Measurements from ENCODE around the gene DOLPP1. TPM values are rescaled to one million over a fixed set of nuclear protein-coding genes. Genes with fewer than 3 reads are reported as not detected.

DOLPP1 gene
- total and polyA plus RNA-seq, 2 of the 13 experiments (the other 11 are each of a cell fraction or from before 2014, with no cell fraction given): 21.0 to 34.1 TPM

GRCh38 chr9:129111528-129112151, 30.7 kb downstream of the DOLPP1 start:
- Histone ChIP-seq H3K9me3 (ENCODE audit: low read length) (no peaks in the 10 kb centered on the region), H3K9ac (ENCODE audit: insufficient read depth, low read depth, low read length) (peak overlapping the region; percentile 88), H3K4me3 (replicated peaks in 1 of 3; ENCODE audit: insufficient read depth in 1 of 3, low read depth in 2 of 3, low read length in 3 of 3) (peak overlapping the region; percentile 87 to 98 (median 98)), H3K79me2 (ENCODE audit: insufficient read depth, low read length) (peaks cover 38% of the 10 kb centered on the region), H3K27ac (ENCODE audit: extremely low read length, insufficient read depth, low read length) (peak overlapping the region; percentile 97), H2AFZ (ENCODE audit: low read length) (peak overlapping the region; percentile 89), H4K20me1 (ENCODE audit: insufficient read depth, low read length) (0 out of 2 replicates have a peak, but pooled peaks cover 5% of the 10 kb centered on the region), H3K36me3 (replicated peaks in 1 of 2; ENCODE audit: control insufficient read depth in 1 of 2, insufficient read depth in 2 of 2, low read length in 2 of 2) (peaks cover 0 to 4% of the 10 kb centered on the region in 2 experiments; a peak in 1 of 5 replicates), H3K4me1 (ENCODE audit: insufficient read depth, low read length) (peaks cover 50% of the 10 kb centered on the region), H3K4me2 (ENCODE audit: low read depth, low read length) (peak overlapping the region; percentile 100), H3K27me3 (ENCODE audit: control insufficient read depth in 1 of 2, insufficient read depth in 2 of 2, low read length in 2 of 2) (no peaks in the 10 kb centered on the region; a peak in 1 of 5 replicates)
- POLR2A ChIA-PET: interaction anchor here (1.2 to 3.6 kb wide), 6 partner anchors 12 to 75 kb away, joined by 3 to 18 read pairs (median 5); partner anchors contain the start of genes DOLPP1 and MIGA2
- no peak for FAIRE-seq
- peak; percentile 25 for DNase-seq (ENCODE audit: low spot score)
- CTCF ChIA-PET (ENCODE audit: low intra/inter-chr PET ratio, low total read pairs): no interaction called here
- ATAC-seq: peak; percentile 17
- no TSS peak for BruUV-seq (replicated peaks)
- intact Hi-C loops (cut with micrococcal nuclease; ENCODE audit: unreplicated experiment): no loop called here
- in situ Hi-C loops (cut with HindIII; ENCODE audit: extremely low pct_ligation_motif_present, low pct_unique_long_range_greater_than_20kb): no loop called here
- WGBS (ENCODE audit: low lambda C conversion rate): 2% methylated on average over 20 of the region's 37 CpGs
- no peak for TF ChIP-seq ZNF264 (CRISPR knock-in tag; IDR thresholded peaks at IDR 0.05)
- no peak for TF ChIP-seq NR2F6 (IDR thresholded peaks at IDR 0.05)
- no peak for TF ChIP-seq NR2F6 (CRISPR knock-in tag; IDR thresholded peaks at IDR 0.05)
- no peak for TF ChIP-seq ZSCAN12 (CRISPR knock-in tag; IDR thresholded peaks at IDR 0.05)
- no peak for TF ChIP-seq ZNF331 (CRISPR knock-in tag; IDR thresholded peaks at IDR 0.05)
- TF ChIP-seq FIP1L1 (IDR thresholded peaks at IDR 0.05; ENCODE audit: borderline replicate concordance, insufficient read depth, low read depth, low read length): no peak
- TF ChIP-seq, protein P1, sequence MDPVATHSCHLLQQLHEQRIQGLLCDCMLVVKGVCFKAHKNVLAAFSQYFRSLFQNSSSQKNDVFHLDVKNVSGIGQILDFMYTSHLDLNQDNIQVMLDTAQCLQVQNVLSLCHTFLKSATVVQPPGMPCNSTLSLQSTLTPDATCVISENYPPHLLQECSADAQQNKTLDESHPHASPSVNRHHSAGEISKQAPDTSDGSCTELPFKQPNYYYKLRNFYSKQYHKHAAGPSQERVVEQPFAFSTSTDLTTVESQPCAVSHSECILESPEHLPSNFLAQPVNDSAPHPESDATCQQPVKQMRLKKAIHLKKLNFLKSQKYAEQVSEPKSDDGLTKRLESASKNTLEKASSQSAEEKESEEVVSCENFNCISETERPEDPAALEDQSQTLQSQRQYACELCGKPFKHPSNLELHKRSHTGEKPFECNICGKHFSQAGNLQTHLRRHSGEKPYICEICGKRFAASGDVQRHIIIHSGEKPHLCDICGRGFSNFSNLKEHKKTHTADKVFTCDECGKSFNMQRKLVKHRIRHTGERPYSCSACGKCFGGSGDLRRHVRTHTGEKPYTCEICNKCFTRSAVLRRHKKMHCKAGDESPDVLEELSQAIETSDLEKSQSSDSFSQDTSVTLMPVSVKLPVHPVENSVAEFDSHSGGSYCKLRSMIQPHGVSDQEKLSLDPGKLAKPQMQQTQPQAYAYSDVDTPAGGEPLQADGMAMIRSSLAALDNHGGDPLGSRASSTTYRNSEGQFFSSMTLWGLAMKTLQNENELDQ (CRISPR knock-in tag; IDR thresholded peaks at IDR 0.05; ENCODE audit: borderline replicate concordance): no peak
- peak; percentile 36; the same call in 1 of the 2 replicates for TF ChIP-seq KMT2B (CRISPR knock-in tag; IDR thresholded peaks at IDR 0.05)
- peak; percentile 13; the same call in 1 of the 2 replicates for TF ChIP-seq PHF8 (CRISPR knock-in tag; IDR thresholded peaks at IDR 0.05)
- no peak for TF ChIP-seq SNAPC4 (CRISPR knock-in tag; IDR thresholded peaks at IDR 0.05)
- TF ChIP-seq, protein P2, sequence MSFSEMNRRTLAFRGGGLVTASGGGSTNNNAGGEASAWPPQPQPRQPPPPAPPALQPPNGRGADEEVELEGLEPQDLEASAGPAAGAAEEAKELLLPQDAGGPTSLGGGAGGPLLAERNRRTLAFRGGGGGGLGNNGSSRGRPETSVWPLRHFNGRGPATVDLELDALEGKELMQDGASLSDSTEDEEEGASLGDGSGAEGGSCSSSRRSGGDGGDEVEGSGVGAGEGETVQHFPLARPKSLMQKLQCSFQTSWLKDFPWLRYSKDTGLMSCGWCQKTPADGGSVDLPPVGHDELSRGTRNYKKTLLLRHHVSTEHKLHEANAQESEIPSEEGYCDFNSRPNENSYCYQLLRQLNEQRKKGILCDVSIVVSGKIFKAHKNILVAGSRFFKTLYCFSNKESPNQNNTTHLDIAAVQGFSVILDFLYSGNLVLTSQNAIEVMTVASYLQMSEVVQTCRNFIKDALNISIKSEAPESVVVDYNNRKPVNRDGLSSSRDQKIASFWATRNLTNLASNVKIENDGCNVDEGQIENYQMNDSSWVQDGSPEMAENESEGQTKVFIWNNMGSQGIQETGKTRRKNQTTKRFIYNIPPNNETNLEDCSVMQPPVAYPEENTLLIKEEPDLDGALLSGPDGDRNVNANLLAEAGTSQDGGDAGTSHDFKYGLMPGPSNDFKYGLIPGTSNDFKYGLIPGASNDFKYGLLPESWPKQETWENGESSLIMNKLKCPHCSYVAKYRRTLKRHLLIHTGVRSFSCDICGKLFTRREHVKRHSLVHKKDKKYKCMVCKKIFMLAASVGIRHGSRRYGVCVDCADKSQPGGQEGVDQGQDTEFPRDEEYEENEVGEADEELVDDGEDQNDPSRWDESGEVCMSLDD (CRISPR knock-in tag; IDR thresholded peaks at IDR 0.05; ENCODE audit: borderline replicate concordance): 0 out of 2 replicates have a peak, but pooled peaks have one; percentile 11
- TF ChIP-seq REXO4 (CRISPR knock-in tag; IDR thresholded peaks at IDR 0.05; ENCODE audit: borderline replicate concordance): no peak
- no peak for TF ChIP-seq BATF2 (CRISPR knock-in tag; IDR thresholded peaks at IDR 0.05)
- peak; percentile 43; the same call in 1 of the 2 replicates for TF ChIP-seq DMAP1 (CRISPR knock-in tag; IDR thresholded peaks at IDR 0.05)

Data from HepG2 (cell line).